ENCODE measurements around the gene TMBIM6.
"Not testable (repeated sequence)": the region's sequence is repeated elsewhere in the genome, so short reads cannot be mapped to it uniquely, and the experiment has no call there.

TMBIM6 gene

GRCh38 chr12:49730568-49731101 lies 10.7 kb upstream of the TMBIM6 start:
- DNase-seq = no peak

DNA sequence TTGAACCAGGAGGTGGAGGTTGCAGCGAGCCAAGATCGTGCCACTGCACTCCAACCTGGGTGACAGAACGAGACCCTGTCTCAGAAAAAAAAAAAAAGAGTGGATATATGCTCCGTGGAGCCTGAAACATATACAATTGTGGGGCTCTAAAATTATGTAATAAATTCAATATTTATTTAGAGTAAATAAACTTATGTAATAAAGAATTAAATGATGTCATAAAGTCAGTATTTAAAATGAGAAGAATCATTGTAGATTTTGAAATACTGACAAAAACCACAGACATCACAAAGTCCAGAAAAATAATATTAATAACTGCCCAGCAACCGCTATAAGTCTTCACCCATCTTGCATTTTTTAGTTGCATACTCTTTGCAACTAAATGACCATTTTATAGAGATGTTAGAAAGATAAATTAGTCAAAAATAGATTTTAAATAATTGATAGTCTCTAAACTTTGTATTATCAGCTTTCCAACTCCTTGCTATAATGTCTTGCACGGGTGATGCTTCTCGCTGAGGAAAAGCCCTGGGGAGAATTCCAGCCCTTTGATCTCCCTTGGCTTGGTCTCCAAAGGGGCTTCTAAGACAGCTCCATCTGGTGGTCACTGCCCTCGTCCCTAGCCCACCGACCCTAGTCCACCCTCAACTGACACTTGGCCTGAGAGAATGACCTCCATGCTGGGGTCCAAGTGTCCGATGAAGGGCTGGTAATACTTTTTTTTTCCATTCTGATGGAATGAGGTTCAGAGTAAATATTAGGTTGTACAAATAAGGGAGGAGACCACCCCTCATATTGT lies 7.9 kb upstream of the TMBIM6 start:
- DNase-seq = no peak

- DNase-seq = not testable (repeated sequence)
Measured at GRCh38 chr12:49734900-49735299, 6.5 kb upstream of the TMBIM6 start.

GRCh38 chr12:49738721-49739120 lies 2.6 kb upstream of the TMBIM6 start:
- not testable (repeated sequence) for DNase-seq

- not testable (repeated sequence) for DNase-seq
Measured at GRCh38 chr12:49740277-49740676, 1.1 kb upstream of the TMBIM6 start.

DNA sequence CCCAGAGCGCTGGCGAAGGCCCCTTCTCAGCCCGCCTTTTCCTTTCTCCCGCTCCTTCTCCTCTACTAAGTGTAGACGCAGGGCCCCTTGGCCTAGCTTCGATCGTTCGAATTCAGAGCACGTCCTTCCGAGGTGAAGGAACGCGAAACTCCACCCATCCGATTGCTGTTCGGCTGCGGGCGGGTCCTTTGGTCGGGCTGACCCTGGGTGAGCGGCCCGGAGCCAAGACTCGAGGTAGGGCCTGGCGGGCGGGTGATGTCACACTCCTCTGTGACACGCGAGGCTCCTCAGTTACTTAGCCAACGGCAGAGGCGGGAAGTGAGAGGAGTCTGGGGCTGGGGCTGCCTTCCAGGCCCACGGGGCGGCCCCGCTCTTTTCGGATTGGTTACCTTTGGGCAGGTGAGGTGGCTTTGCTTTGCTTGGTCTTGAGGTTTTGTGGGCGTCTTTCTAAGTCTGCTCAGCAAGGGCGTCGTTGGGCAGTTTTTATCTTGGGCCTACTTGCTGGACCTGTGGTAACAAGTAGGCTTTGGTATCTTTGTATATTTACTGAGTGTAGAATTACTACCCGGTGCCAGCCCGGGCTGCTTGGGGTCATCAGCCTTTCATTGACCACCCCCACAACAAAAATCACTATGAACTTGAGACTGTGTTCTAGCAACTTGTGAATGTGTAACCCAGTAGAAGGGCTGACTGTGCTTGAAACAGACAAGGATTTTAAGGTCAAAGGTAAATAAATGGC lies 694 bp downstream of the TMBIM6 start:
- DNase-seq = peak; percentile 94

DNA sequence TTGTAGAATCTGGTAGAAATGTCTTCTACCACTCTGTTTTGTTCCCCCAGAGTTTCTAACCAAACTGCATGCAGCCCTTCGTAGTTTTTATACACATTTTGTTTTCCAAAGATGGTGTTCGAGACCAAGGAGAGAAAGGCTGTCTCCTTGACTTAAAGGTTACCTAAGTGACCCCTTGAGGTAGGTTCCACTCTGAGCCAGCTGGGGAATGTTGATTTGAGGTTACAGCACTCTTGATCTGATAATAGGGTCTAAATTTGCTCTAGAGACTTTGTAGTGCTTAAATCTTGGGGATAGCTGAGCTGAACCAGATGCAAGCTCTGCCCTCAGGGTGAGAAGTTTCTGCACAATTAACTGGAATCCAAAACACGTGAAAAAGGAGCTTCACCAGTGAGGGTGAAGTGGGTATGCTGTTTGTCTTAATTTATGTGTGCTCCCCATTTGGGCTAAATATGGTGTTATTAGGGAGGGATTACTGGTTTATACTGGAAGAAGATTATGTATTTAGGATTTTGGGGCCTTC lies 3.1 kb downstream of the TMBIM6 start:
- no peak for DNase-seq

GRCh38 chr12:49748306-49748705 lies 6.9 kb downstream of the TMBIM6 start:
- no peak for DNase-seq

DNA sequence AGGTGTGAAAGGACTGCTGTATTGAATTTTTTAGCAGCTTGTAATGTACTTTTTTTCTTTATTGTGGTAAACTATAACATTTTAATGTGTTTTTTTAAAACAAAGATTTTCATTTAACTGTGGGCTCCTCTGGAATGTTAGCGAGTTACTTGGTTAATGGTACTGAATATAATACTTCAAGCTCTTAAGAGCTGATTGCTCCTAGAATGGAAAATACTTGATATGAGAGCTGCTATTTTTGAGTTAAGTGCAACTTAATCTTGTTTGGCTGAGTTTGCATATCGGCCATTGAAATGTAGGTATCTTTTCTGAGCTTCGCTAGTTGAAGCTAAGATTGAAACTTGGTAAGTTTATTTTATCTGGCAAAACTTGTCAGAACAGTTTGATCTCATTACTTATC lies 7.4 kb downstream of the TMBIM6 start:
- DNase-seq = no peak

DNA sequence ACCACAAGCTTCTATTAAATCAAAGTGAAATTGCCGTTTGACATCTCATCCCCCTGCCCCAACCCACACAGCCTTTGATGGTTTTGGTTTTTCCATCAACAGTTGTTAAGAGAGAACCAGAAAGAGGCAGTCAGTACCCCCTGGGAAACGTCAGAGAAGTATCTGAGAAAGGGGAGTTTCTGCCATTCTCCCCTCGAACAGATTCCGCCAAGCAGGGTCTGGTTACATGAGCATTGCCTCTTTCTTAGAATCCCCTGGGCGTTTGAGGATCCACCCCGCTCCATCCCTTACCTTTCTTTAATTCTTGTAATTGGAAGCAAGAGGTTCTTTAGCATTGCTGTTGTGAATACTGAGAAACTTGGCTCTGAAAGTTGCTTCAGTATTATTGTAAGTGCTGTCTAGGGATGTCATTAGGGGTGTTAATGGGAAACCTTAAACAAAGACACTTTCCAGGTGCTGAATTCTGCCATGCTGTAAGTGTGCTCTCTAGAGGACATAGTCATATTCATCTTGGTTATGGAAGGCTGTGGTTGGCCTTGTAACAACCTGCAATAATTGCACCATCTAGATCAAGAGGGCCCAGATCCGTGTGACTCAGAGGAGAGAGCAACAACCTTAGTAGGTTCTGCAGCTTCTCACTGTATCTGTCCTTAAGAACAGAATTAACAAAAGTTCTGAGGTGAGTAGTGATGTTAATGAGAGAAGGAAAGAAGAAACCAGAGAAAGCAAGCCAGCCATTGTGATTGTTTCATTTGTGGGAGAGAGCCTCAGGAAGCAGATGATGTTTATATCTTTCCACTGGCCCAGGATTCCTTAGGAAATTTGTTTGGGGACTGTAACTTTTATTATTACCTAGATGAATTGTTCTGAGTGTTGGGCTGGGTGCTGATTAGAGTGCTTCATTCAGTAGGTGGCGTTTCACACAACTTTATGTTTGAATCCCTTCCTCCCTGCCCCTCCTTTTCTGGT lies 9.0 kb downstream of the TMBIM6 start:
- DNase-seq = peak; percentile 90

DNA sequence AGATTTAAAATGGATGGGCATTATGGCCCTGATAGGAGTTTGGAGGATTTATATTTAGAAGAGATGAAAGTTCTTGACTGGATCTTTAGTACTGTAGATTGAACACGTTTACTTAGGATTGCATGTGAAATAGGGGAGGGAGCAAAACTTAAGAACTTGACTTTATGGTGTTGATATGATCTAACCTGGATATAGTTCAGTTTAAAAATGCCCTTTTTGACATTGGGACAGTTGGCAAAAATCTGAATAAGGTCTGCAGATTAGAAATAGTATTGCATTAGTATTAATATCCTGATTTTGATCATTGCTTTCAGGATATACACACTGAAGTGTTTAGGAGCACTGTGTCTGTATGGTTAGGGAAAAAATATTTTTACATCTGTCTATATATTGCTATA lies 9.6 kb downstream of the TMBIM6 start:
- no peak for DNase-seq

- no peak for DNase-seq
Measured at GRCh38 chr12:49761677-49762467, 20.5 kb downstream of the TMBIM6 start.

DNA sequence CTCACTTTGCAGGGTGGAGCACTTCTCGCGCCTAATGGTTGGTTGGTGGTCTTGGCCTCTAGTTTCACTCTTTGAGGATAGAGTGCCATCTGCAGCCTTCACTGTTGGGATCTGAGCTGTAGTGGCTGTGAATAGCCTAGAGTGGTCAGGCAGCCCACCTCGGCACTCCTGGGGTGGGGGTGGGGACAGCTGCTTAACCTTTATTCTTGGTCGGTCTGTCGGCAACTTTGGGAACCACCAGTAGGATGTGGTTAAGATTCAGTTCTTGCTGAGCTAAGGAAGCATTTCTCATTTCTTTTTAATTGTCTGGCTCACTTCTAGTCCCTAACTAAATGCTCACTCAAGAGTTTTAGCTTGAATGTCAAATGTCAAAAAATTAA lies 21.1 kb downstream of the TMBIM6 start:
- peak; percentile 29 for DNase-seq

- DNase-seq = peak; percentile 86
Measured at GRCh38 chr12:49763006-49763591, 21.7 kb downstream of the TMBIM6 start.

- DNase-seq = no peak
Measured at GRCh38 chr12:49764126-49764525, 22.8 kb downstream of the TMBIM6 start.

GRCh38 chr12:49766115-49766455 lies 24.7 kb downstream of the TMBIM6 start:
- DNase-seq = no peak

GRCh38 chr12:49767333-49767732 lies 26.0 kb downstream of the TMBIM6 start:
- no peak for DNase-seq

- DNase-seq = not testable (repeated sequence)
Measured at GRCh38 chr12:49773102-49773501, 31.7 kb downstream of the TMBIM6 start.

- DNase-seq = peak; percentile 82
Measured at GRCh38 chr12:49776413-49776812, 35.1 kb downstream of the TMBIM6 start.

DNA sequence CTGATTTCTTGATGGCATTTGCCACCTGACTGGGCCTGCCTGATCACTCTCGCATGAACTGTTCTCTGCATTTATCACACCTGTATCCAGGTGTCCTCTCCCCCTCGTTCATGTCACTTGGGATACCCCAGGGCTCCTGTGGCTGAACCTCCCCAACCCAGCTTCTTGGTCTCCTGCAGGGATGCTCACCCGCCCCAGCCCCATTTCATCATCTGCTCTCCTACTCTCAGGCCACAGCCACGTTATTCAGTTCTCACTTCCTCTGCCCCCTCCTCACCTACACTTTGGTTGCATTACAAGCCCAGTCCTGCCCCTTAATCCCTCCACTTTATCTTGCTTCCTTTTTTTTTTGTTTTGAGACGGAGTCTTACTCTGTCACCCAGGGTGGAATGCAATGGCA lies 35.5 kb downstream of the TMBIM6 start:
- no peak for DNase-seq

DNA sequence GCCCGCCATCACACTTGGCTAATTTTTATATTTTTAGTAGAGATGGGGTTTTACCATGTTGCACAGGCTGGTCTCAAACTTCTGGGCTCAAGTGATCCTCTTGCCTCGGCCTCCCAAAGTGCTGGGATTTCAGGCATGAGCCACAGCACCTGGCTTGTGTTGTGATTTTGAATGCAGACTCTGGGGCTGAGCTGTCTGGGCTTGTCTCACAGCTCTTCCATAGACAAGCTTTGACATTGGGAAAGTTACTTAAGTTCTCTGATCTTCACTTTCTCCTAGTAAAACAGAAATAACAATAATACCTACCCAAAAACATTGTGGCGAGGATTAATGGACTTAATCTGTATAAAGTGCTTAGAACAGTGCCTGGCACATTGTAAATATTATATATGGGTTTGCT lies 36.0 kb downstream of the TMBIM6 start:
- no peak for DNase-seq

All from activated CD4-positive, alpha-beta T cell treated with anti-CD3 and anti-CD28 coated beads, Interleukin-2, Interleukin-6, amounts not matched to agents 100 ng/mL and 50 ng/mL, durations not matched to agents 16 hours and 8 hours (primary cell).